Neural cell (in vitro differentiated cells): ENCODE results near the gene KCTD14. TPM values are rescaled to one million over a fixed set of nuclear protein-coding genes. Genes with fewer than 3 reads are reported as not detected.
"Not testable (repeated sequence)": the region's sequence is repeated elsewhere in the genome, so short reads cannot be mapped to it uniquely, and the experiment has no call there.

ENCODE experiments used
- H2AFZ ChIP-seq: fragments of 200-600, 300-800 bp; sonication (generic), shearing (Covaris generic); 2 replicates; pipeline ENCODE4 v1.6.0; 2014; ENCODE audit warnings: low read depth, mild to moderate bottlenecking, antibody characterized with exemption, low read length, moderate library complexity
- H3F3A ChIP-seq: fragments of 200-600 bp; shearing (Covaris generic); 2 replicates; pipeline ENCODE4 v1.6.1; 2016; ENCODE audit warnings: mild to moderate bottlenecking, moderate library complexity, mixed read lengths, antibody characterized with exemption, low read length; ENCODE audit not compliant: insufficient read depth, poor library complexity, severe bottlenecking
- H3K27ac ChIP-seq: fragments of 200-600, 300-800 bp; sonication (generic), shearing (Covaris generic); 2 replicates; pipeline ENCODE4 v1.5.1; 2014; ENCODE audit warnings: mild to moderate bottlenecking, low read length, moderate library complexity
- H3K27me3 ChIP-seq: fragments of 300-800, 200-600 bp; sonication (generic), shearing (Covaris generic); 2 replicates; pipeline ENCODE4 v1.6.0; 2014; ENCODE audit warnings: mild to moderate bottlenecking, low read depth, low read length, moderate library complexity; ENCODE audit not compliant: insufficient read depth
- H3K36me3 ChIP-seq: fragments of 300-800, 200-600 bp; sonication (generic), shearing (Covaris generic); 2 replicates; pipeline ENCODE4 v1.5.1; 2014; ENCODE audit warnings: mild to moderate bottlenecking, antibody characterized with exemption, low read length, moderate library complexity; ENCODE audit not compliant: insufficient read depth
- H3K4me2 ChIP-seq: fragments of 300-800, 200-600 bp; sonication (generic), shearing (Covaris generic); 2 replicates; pipeline ENCODE4 v1.6.0; 2014; ENCODE audit warnings: mild to moderate bottlenecking, low read length
- H3K4me3 ChIP-seq: fragments of 300-800, 200-600 bp; sonication (generic), shearing (Covaris generic); 2 replicates; pipeline ENCODE4 v1.5.1; 2014; ENCODE audit warnings: mild to moderate bottlenecking, low read length, moderate library complexity
- H3K79me2 ChIP-seq: fragments of 200-600 bp; shearing (Covaris generic); replicated peaks from 2 replicates; pipeline ENCODE4 v1.6.0; 2014; ENCODE audit warnings: mild to moderate bottlenecking, low read length, moderate library complexity; ENCODE audit not compliant: insufficient read depth
- H3K9ac ChIP-seq: fragments of 300-800, 200-600 bp; sonication (generic), shearing (Covaris generic); 2 replicates; pipeline ENCODE4 v1.6.1; 2016; ENCODE audit warnings: mild to moderate bottlenecking, low read length, mixed read lengths
- H3K9me2 ChIP-seq: fragments of 200-600 bp; shearing (Covaris generic); 2 replicates; pipeline ENCODE4 v1.6.1; 2016; ENCODE audit warnings: mild to moderate bottlenecking, low read length, mixed read lengths; ENCODE audit not compliant: insufficient read depth
- H3K9me3 ChIP-seq: fragments of 200-600, 300-800 bp; sonication (generic), shearing (Covaris generic); 2 replicates; pipeline ENCODE4 v1.6.1; 2016; ENCODE audit warnings: mild to moderate bottlenecking, mixed run types, low read length, moderate library complexity, mixed read lengths
- H4K20me1 ChIP-seq: fragments of 200-600 bp; shearing (Covaris generic); 2 replicates; pipeline ENCODE4 v1.6.1; 2016; ENCODE audit warnings: mild to moderate bottlenecking, mixed run types; ENCODE audit not compliant: insufficient read depth
- CTCF ChIP-seq: fragments of 450-650 bp; IDR thresholded peaks from 2 replicates; pipeline ENCODE4 v1.5.1; 2014; ENCODE audit warnings: antibody characterized with exemption, mild to moderate bottlenecking, moderate library complexity; ENCODE audit not compliant: poor library complexity, severe bottlenecking
- EP300 ChIP-seq: fragments of 450-650 bp; conservative IDR thresholded peaks from 2 replicates; pipeline ENCODE4 v1.6.1; 2014; ENCODE audit warnings: antibody characterized with exemption, mild to moderate bottlenecking, moderate library complexity; ENCODE audit not compliant: poor library complexity, severe bottlenecking
- EZH2 ChIP-seq: fragments of 200-600, 300-800 bp; shearing (Covaris generic), sonication (generic); IDR thresholded peaks from 2 replicates; pipeline ENCODE4 v1.6.1; 2014; ENCODE audit warnings: antibody characterized with exemption, low read length, borderline replicate concordance, mild to moderate bottlenecking; ENCODE audit not compliant: insufficient read depth, poor library complexity, severe bottlenecking
- MXI1 ChIP-seq: fragments of 450-650 bp; conservative IDR thresholded peaks from 2 replicates; pipeline ENCODE4 v1.6.1; 2014; ENCODE audit warnings: antibody characterized with exemption, mild to moderate bottlenecking; ENCODE audit not compliant: poor library complexity, severe bottlenecking
- POLR2AphosphoS5 ChIP-seq: IDR thresholded peaks from 2 replicates; pipeline ENCODE4 v1.6.1; 2012
- RAD21 ChIP-seq: fragments of 450-650 bp; conservative IDR thresholded peaks from 2 replicates; pipeline ENCODE4 v1.6.1; 2014; ENCODE audit warnings: antibody characterized with exemption, mild to moderate bottlenecking, moderate library complexity
- REST ChIP-seq: IDR thresholded peaks from 2 replicates; pipeline ENCODE4 v1.6.1; 2012; ENCODE audit warnings: borderline replicate concordance
- SMC3 ChIP-seq: fragments of 450-650 bp; conservative IDR thresholded peaks from 2 replicates; pipeline ENCODE4 v1.6.1; 2014; ENCODE audit warnings: antibody characterized with exemption, mild to moderate bottlenecking, moderate library complexity; ENCODE audit not compliant: poor library complexity
- TAF1 ChIP-seq: IDR thresholded peaks from 2 replicates; pipeline ENCODE4 v1.6.1; 2012; ENCODE audit warnings: low read depth
- polyA plus RNA-seq: library from polyadenylated mRNA; depleted of rRNA; stranded (reverse); fragments of >200 nt; gene quantifications from 2 replicates; pipeline ENCODE4 v1.2.3, GENCODE V29; 2014

The KCTD14 gene
- polyA plus RNA-seq, 1 donor from 2014 or later = 0.32 TPM

GRCh38 chr11:78061088-78061920, 38.2 kb upstream of the KCTD14 start:
- H4K20me1 ChIP-seq = no peaks in the 10 kb centered on the region
- no peak overlapping the region for H3K4me2 ChIP-seq
- H3K79me2 ChIP-seq = no peaks in the 10 kb centered on the region
- no peak overlapping the region for H2AFZ ChIP-seq
- no peaks in the 10 kb centered on the region for H3K9me2 ChIP-seq
- TF ChIP-seq EP300 (no peak), EZH2 (no peak), RAD21 (no peak), REST (no peak), SMC3 (no peak), TAF1 (no peak)
- no peaks in the 10 kb centered on the region for H3K27me3 ChIP-seq
- H3K9me3 ChIP-seq = no peaks in the 10 kb centered on the region
- no peaks in the 10 kb centered on the region for H3F3A ChIP-seq
- H3K4me3 ChIP-seq = no peak overlapping the region
- H3K36me3 ChIP-seq = no peaks in the 10 kb centered on the region
- H3K27ac ChIP-seq = no peak overlapping the region
- no peak overlapping the region for H3K9ac ChIP-seq

- Histone ChIP-seq H3K4me3 (no peak overlapping the region), H3F3A (no peaks in the 10 kb centered on the region), H3K4me2 (no peak overlapping the region), H3K27me3 (no peaks in the 10 kb centered on the region), H3K9me3 (no peaks in the 10 kb centered on the region), H3K9me2 (no peaks in the 10 kb centered on the region), H3K36me3 (no peaks in the 10 kb centered on the region), H4K20me1 (no peaks in the 10 kb centered on the region), H3K27ac (no peak overlapping the region), H2AFZ (no peak overlapping the region), H3K9ac (no peak overlapping the region), H3K79me2 (no peaks in the 10 kb centered on the region)
- no peak for TF ChIP-seq EP300
- TF ChIP-seq SMC3 = no peak
- TF ChIP-seq MXI1 = no peak
- no peak for TF ChIP-seq TAF1
- no peak for TF ChIP-seq REST
- no peak for TF ChIP-seq EZH2
- TF ChIP-seq POLR2AphosphoS5 = no peak
- no peak for TF ChIP-seq RAD21
- no peak for TF ChIP-seq CTCF
Observed at GRCh38 chr11:78060533-78060932, 37.5 kb upstream of the KCTD14 start.

GRCh38 chr11:78059749-78060328, 36.8 kb upstream of the KCTD14 start:
- not testable (repeated sequence) for H3K27me3 ChIP-seq, H4K20me1 ChIP-seq, H3K4me3 ChIP-seq, H3K9me3 ChIP-seq, H3K36me3 ChIP-seq, H3K4me2 ChIP-seq, H3F3A ChIP-seq, H3K9ac ChIP-seq, H3K79me2 ChIP-seq, H3K9me2 ChIP-seq, H3K27ac ChIP-seq, H2AFZ ChIP-seq
